ENCODE data around the gene MRPL36. TPM values are rescaled to one million over a fixed set of nuclear protein-coding genes. Genes with fewer than 3 reads are reported as not detected.

Gene MRPL36
- total RNA-seq, 2 experiments from 2014 or later: 51.4 to 64.9 TPM

DNA sequence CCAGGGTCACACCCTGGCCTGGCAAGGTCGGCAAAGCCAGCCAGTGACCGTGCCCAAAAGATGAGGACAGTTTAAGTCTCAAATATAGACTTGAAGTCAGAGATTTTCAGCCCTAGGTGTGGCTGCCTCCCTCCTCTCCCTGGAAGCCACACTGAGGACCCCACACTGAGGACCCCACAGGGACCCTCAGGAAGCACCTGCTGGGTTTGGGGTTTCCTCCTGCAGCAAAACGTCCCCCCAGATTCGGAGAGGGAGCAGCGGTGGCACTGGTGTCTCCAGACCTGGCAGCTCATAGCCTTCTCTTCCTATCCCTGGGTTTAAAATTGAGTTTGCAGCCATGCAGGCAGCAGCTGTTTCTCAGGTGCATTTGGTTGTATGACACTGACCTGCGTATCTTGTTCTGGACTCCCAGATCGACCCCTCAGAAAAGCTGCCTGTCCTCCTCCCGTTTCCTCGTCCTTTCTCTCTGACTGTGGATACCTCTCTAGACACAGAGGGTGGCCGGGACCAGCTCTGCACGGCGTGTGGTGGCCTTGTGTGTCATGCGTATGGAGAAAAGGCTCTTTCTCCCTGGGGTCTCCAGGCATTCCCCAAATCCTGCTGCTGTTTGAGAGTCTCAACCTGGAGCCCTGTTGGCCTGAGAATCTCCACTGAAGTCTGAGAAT, 36.6 kb downstream of the MRPL36 start:
- H3K27me3 Mint-ChIP-seq: peaks cover 6% of the 10 kb centered on the region
- H3K36me3 Mint-ChIP-seq (ENCODE audit: low read depth): no peaks in the 10 kb centered on the region
- ChIA-PET POLR2A (no interaction called here), CTCF (interaction anchor here (0.7 to 1.9 kb wide), 8 partner anchors 9 to 272 kb away, joined by 3 to 5 read pairs (median 3); partner anchors contain the start of gene MRPL36)
- H3K27ac Mint-ChIP-seq: no peak overlapping the region
- ATAC-seq (no peak), DNase-seq (peak; percentile 3)
- no peaks in the 10 kb centered on the region for H3K4me1 Mint-ChIP-seq
- H3K4me3 Mint-ChIP-seq: no peak overlapping the region
- intact Hi-C loops (cut with DNase I, micrococcal nuclease): loop anchor here (1.0 to 5.0 kb wide), 3 partner anchors 254 to 275 kb away; no protein-coding TSS in a partner anchor
- no peaks in the 10 kb centered on the region for H3K9me3 Mint-ChIP-seq (ENCODE audit: low read depth)

DNA sequence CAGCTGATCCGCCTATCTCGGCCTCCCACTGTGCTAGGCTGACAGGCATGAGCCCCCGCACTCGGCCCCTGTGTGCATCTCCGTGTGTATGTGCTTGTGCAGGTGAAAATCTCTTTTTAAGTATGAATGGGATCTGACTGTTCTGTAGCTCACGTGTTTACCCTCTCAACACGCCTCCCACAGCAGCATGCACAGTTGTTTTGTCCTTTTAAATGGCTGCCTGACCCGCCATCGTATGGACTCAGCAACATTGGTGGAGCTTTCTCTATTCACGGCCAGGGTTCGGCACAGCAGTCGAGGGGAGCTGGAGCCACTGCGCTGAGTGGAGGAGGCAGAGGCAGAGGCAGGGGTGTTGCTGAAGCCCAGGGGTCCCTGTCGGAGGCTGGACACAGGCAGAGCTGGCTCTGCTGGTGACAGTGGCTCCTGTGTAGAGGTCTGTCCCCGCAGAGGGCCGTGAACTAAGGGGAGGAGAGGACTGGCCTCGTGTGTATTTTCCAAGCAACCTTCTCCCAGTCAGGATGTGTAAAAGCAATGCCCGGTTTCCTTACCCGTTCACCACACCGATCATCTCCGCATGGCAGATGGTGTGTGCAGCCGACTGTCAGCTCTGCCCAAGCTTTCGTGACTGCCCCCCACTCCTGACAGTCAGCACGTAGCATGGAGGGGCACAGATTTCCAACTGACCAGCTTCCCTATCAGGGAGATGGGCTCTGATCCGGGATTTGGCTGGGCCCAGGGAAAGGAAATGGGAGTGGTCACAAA, 37.3 kb downstream of the MRPL36 start:
- no peaks in the 10 kb centered on the region for H3K4me1 Mint-ChIP-seq
- ChIA-PET CTCF (interaction anchor here (1.2 to 1.9 kb wide), 2 partner anchors 31 to 37 kb away, joined by 3 to 5 read pairs; partner anchors contain the start of gene MRPL36), POLR2A (interaction anchor here (0.6 kb wide), 1 partner anchor 33 kb away, joined by 3 read pairs; no protein-coding TSS in a partner anchor)
- DNase-seq: peak; percentile 1
- intact Hi-C loops (cut with DNase I, micrococcal nuclease): loop anchor here in 1 of 2 experiments (5.0 kb wide), 1 partner anchor 255 kb away; no protein-coding TSS in a partner anchor
- no peaks in the 10 kb centered on the region for H3K36me3 Mint-ChIP-seq (ENCODE audit: low read depth)
- H3K4me3 Mint-ChIP-seq: no peak overlapping the region
- no peak for ATAC-seq
- no peak overlapping the region for H3K27ac Mint-ChIP-seq
- no peaks in the 10 kb centered on the region for H3K9me3 Mint-ChIP-seq (ENCODE audit: low read depth)
- peaks cover 6% of the 10 kb centered on the region for H3K27me3 Mint-ChIP-seq

DNA sequence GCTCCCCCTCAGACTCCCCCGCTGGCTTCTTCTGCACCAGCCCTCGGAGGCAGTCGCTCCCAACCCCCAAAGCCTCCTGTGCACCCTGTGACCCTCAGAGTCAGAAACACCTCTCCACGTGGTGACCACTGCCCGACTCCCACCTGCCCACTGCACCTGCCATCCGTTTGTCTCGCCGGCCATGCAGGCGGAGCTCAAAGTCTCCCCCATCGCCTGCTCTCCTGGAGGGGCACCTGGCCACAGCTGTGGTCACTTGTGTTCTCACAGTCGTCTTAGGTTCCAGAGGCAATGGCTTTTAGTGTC, 38.2 kb downstream of the MRPL36 start:
- DNase-seq: peak; percentile 2
- H3K4me3 Mint-ChIP-seq: no peak overlapping the region
- H3K27ac Mint-ChIP-seq: no peak overlapping the region
- H3K9me3 Mint-ChIP-seq (ENCODE audit: low read depth): no peaks in the 10 kb centered on the region
- ATAC-seq: no peak
- peaks cover 6% of the 10 kb centered on the region for H3K27me3 Mint-ChIP-seq
- H3K36me3 Mint-ChIP-seq (ENCODE audit: low read depth): no peaks in the 10 kb centered on the region
- CTCF ChIA-PET: no interaction called here
- intact Hi-C loops (cut with DNase I, micrococcal nuclease): loop anchor here in 1 of 2 experiments (5.0 kb wide), 1 partner anchor 256 kb away; no protein-coding TSS in a partner anchor
- H3K4me1 Mint-ChIP-seq: no peaks in the 10 kb centered on the region
- POLR2A ChIA-PET: no interaction called here

DNA sequence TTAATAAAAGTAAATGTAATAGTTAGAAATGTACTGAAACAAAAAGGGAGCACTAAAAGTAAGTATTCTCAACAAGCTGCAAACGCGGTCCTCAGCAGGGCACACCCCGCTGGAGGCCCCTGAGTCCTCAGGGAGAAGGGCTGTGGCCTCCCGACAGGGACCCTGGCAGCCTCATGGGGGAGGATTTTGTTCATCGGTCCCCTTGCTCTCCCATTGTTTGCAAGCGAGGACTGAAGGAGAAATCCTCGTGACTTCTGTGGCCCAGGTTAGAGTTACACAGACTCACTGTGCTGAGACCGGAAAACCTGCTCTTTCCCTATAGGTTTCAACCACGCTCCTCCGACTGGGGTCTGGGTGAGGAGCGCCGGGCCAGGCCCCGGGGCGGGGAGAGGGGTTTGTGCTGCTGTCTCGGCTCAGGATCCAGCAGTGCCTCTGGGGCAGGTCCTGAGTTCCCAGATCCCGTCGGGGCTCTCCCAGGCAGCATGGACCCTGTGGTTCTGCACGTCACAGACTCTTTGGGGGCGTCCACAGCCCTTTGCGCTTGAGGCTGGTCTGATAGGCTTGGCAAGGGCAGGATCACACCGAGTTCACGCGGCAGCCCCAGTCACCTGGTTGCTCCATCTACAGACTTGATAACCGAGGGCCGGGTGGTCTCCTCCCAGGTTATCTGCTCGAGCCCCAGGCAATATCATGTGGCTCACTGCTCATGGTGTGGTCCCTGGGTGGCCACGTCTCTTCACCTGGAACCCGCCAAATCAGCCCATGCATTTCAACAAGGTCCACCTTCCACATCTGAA, 38.8 kb downstream of the MRPL36 start:
- H3K4me1 Mint-ChIP-seq: no peaks in the 10 kb centered on the region
- H3K36me3 Mint-ChIP-seq (ENCODE audit: low read depth): no peaks in the 10 kb centered on the region
- no peak overlapping the region for H3K4me3 Mint-ChIP-seq
- DNase-seq (peak; percentile 1), ATAC-seq (no peak)
- no peak overlapping the region for H3K27ac Mint-ChIP-seq
- intact Hi-C loops (cut with DNase I, micrococcal nuclease): loop anchor here in 1 of 2 experiments (5.0 kb wide), 1 partner anchor 256 kb away; no protein-coding TSS in a partner anchor
- ChIA-PET CTCF (no interaction called here), POLR2A (no interaction called here)
- H3K27me3 Mint-ChIP-seq: peaks cover 6% of the 10 kb centered on the region
- no peaks in the 10 kb centered on the region for H3K9me3 Mint-ChIP-seq (ENCODE audit: low read depth)

DNA sequence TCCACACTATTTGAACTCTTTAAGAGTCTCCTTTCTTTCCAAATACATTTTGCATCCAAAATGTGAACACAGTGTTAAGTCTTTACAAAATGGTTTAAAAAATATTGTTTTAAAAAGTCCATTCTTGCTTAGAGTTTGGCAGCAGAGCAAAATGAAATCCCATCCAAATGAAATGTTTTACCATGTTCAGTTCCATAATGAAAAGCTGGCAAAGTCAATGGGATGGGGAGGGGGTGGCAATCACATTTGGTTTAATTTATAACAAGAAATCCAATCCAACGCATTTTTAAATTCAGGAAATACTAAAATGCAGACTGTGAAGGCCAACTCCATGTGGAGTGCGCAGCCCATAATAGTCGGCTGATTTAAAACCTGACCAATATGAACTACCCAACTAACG, 39.4 kb downstream of the MRPL36 start:
- H3K36me3 Mint-ChIP-seq (ENCODE audit: low read depth): no peaks in the 10 kb centered on the region
- H3K4me1 Mint-ChIP-seq: no peaks in the 10 kb centered on the region
- intact Hi-C loops (cut with DNase I, micrococcal nuclease): loop anchor here in 1 of 2 experiments (5.0 kb wide), 1 partner anchor 257 kb away; no protein-coding TSS in a partner anchor
- no peak for ATAC-seq
- no peak overlapping the region for H3K27ac Mint-ChIP-seq
- H3K4me3 Mint-ChIP-seq: no peak overlapping the region
- POLR2A ChIA-PET: no interaction called here
- no peak for DNase-seq
- CTCF ChIA-PET: no interaction called here
- H3K9me3 Mint-ChIP-seq (ENCODE audit: low read depth): no peaks in the 10 kb centered on the region
- H3K27me3 Mint-ChIP-seq: peaks cover 6% of the 10 kb centered on the region

DNA sequence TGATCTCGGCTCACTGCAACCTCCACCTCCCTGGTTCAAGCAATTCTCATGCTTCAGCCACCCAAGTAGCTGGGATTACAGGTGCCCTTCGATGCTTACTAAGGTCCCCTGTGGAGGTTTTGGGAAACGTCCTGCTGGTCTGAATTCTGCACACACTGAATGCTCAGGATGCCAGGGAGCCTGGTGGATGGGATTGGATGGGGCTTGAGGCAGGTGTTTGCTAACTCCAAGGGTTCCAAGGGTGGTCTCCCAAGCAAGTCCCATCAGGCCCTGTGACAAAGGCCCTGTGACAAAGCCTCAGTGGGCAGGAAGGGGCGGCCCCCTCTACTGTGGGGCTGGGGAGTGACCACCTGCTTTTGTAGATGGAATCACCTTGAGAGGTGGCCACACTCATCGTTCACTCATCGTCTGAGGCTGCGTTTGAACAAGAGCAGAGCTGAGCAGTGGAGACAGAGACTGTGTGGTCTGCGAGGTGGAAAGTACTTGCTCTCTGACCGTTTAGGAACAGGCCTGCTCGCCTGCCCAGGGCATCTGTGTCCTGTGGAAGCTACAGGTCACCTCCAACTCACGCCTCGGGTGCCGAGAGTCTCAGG, 40.2 kb downstream of the MRPL36 start:
- peak; percentile 2 for DNase-seq
- POLR2A ChIA-PET: no interaction called here
- intact Hi-C loops (cut with DNase I, micrococcal nuclease): no loop called here
- Mint-ChIP-seq H3K4me1 (no peaks in the 10 kb centered on the region), H3K27me3 (peaks cover 4% of the 10 kb centered on the region), H3K9me3 (ENCODE audit: low read depth) (no peaks in the 10 kb centered on the region), H3K36me3 (ENCODE audit: low read depth) (no peaks in the 10 kb centered on the region), H3K27ac (no peak overlapping the region), H3K4me3 (no peak overlapping the region)
- no peak for ATAC-seq
- CTCF ChIA-PET: interaction anchor here (0.5 to 0.6 kb wide), 2 partner anchors 87 to 91 kb away, joined by 3 read pairs; no protein-coding TSS in a partner anchor

DNA sequence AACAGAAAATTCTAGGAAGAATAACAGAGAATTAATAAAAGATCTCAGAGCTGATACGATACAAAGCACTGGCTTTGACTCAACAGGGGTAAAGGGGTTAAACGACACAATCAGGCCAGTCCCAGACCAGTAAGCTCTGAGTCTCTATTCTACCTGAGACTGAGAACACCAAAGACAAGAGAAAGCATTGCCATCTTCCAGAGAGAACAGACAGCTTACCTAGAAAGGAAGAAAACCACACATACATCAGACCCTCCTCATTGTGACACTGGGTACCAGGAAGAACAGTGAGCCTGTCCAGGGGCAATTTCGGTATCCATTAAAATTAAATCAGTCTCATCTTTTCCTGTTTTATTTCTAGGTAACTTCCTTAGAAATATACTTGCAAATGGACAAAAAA, 41.1 kb downstream of the MRPL36 start:
- Mint-ChIP-seq H3K27ac (no peak overlapping the region), H3K27me3 (peaks cover 2% of the 10 kb centered on the region), H3K4me1 (no peaks in the 10 kb centered on the region), H3K36me3 (ENCODE audit: low read depth) (no peaks in the 10 kb centered on the region), H3K9me3 (ENCODE audit: low read depth) (no peaks in the 10 kb centered on the region), H3K4me3 (no peak overlapping the region)
- ChIA-PET CTCF (no interaction called here), POLR2A (no interaction called here)
- intact Hi-C loops (cut with DNase I, micrococcal nuclease): no loop called here
- DNase-seq: no peak
- ATAC-seq: no peak

DNA sequence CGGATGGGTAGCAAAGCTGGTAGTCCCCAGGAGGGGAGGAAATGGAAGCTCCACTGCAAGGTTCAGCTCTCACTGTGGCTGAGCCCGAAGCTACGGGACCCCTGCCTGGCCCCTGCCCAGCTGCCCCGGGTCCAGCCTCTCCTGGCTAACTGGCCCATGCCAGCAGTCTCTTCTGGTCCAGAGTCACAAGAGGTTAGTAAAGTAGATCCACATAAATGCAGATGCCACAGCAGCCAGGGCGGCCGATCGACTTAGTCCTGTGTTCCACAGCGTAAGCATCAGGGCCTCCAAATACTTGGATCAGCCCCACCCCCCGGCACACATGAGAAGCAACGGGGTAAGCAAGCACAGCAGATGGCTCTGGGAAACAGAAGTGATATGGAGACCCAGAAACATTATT, 42.1 kb downstream of the MRPL36 start:
- no peak overlapping the region for H3K4me3 Mint-ChIP-seq
- peak; percentile 2 for DNase-seq
- H3K9me3 Mint-ChIP-seq (ENCODE audit: low read depth): no peaks in the 10 kb centered on the region
- intact Hi-C loops (cut with DNase I, micrococcal nuclease): no loop called here
- POLR2A ChIA-PET: interaction anchor here (0.7 kb wide), 1 partner anchor 57 kb away, joined by 3 read pairs; no protein-coding TSS in a partner anchor
- H3K4me1 Mint-ChIP-seq: no peaks in the 10 kb centered on the region
- peaks cover 2% of the 10 kb centered on the region for H3K27me3 Mint-ChIP-seq
- no peak for ATAC-seq
- no peak overlapping the region for H3K27ac Mint-ChIP-seq
- CTCF ChIA-PET: no interaction called here
- no peaks in the 10 kb centered on the region for H3K36me3 Mint-ChIP-seq (ENCODE audit: low read depth)

DNA sequence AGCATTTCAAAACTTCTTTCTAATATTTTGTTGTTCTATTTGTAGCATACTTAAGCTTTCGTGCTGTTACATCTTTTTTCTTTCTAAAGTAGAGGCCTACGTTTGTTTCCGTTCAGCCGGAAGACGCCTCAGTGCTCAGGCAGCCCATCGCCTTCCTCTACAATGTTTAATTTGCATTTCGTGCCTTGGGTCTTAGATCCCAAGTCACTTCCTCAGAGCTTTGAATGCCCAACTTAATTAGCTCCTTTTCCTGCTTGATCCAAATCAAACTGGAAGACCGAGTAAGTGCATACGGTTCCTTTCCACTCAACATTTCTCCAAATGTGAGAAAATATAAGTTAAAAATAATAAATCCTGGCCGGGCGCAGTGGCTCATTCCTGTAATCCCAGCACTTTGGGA, 43.2 kb downstream of the MRPL36 start:
- Mint-ChIP-seq H3K4me3 (no peak overlapping the region), H3K4me1 (no peaks in the 10 kb centered on the region), H3K36me3 (ENCODE audit: low read depth) (no peaks in the 10 kb centered on the region), H3K9me3 (ENCODE audit: low read depth) (no peaks in the 10 kb centered on the region), H3K27ac (no peak overlapping the region), H3K27me3 (peaks cover 3% of the 10 kb centered on the region)
- intact Hi-C loops (cut with DNase I, micrococcal nuclease): no loop called here
- POLR2A ChIA-PET: no interaction called here
- CTCF ChIA-PET: no interaction called here
- DNase-seq (no peak), ATAC-seq (no peak)

DNA sequence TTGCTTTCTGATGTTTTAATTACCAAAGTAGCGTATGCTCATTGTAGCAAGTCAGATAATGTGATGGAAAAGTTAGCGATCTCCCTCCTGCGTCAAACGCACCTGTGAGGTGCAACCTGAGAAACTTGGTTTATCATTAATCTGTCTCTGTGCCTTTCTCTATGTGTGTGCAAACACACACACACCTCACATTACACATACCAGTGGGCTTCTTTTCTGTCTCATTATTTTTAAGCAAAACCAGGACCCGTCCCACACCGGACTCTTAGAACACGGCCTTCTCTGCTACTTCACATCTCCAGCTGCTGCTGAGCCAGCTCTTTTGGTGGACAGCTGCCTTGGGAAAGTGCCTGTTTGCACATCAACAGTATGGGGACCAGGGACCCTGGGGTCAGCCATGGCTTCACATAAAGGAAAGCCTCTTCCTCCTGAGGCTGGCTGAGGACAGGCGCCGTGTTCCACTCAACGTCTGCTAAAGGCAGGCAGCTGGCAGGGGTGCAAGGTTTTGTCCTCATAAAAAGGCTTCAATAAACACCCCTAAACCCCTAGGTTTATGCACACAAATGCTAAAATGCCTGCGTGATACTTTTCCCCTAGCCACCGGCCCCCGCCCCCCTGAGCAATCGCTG, 44.2 kb downstream of the MRPL36 start:
- CTCF ChIA-PET: interaction anchor here (1.5 kb wide), 1 partner anchor 17 kb away, joined by 3 read pairs; no protein-coding TSS in a partner anchor
- POLR2A ChIA-PET: no interaction called here

More for the DNA sequence above, 44.2 kb downstream of the MRPL36 start:
- Mint-ChIP-seq H3K4me1 (no peaks in the 10 kb centered on the region), H3K4me3 (no peak overlapping the region), H3K9me3 (ENCODE audit: low read depth) (no peaks in the 10 kb centered on the region), H3K27me3 (peaks cover 2% of the 10 kb centered on the region), H3K36me3 (ENCODE audit: low read depth) (no peaks in the 10 kb centered on the region), H3K27ac (no peak overlapping the region)
- no peak for ATAC-seq
- peak; percentile 0 for DNase-seq
- intact Hi-C loops (cut with DNase I, micrococcal nuclease): no loop called here

Data from activated CD4-positive, alpha-beta T cell treated with anti-CD3 and anti-CD28 coated beads for 36 hours (primary cell).